NCI-H69 (cell line): ENCODE results near the gene CPTP.
A peak's percentile ranks its signal among the peaks of the same experiment; 100 is the strongest.

ENCODE experiments used
- DNase-seq: peaks from one replicate; lab custom pipeline; 2025; lab: John Stamatoyannopoulos, UW

The CPTP gene

GRCh38 chr1:1335792-1336248 is 11.2 kb downstream of the CPTP start:
- DNase-seq: no peak

- DNase-seq: no peak
Observed at GRCh38 chr1:1336446-1336845, 11.8 kb downstream of the CPTP start.

- DNase-seq: no peak
Observed at GRCh38 chr1:1336931-1337792, 12.6 kb downstream of the CPTP start.

GRCh38 chr1:1337793-1338147 is 13.2 kb downstream of the CPTP start:
- peak; percentile 7 for DNase-seq

DNA sequence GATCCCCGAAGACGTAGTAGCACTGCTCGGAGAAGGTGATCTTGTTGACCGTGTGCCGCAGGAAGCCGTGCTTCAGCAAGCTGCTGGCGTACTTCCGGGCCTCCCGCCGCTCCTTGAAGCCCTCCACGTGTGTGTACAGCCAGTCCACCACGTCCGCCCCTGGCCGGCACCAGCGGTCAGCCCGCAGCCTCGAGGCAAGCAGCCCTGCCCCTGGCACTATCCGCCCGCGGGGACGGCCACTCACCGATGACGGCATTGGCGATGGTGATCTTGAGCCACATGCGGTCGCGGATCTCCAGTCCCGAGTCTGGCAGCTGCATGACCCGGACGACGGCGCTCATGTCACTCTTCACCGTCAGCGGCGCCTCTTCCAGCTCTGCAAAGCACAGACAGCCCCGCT is 13.7 kb downstream of the CPTP start:
- no peak for DNase-seq

DNA sequence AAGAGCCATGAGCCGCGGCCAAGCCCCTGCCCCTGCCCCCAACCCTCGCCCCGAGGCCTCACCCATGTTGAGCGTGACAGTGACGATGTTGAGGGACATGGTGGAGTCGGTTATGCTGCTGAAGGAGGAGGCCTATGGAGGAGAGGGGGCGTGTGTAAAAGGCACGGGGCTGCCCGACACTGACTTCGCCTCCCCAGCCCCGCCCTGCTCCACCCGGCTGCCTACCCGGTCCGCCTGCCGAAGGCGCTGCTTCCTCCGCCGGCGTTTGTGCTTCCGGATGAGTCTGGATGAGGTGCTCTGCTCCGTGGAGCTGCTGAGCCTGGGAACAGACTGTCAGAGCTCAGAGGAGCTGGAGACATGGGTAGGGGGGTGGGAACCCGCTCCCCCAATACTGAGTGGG is 15.6 kb downstream of the CPTP start:
- no peak for DNase-seq

GRCh38 chr1:1340791-1341548 is 16.4 kb downstream of the CPTP start:
- DNase-seq: no peak

GRCh38 chr1:1341549-1342021 is 17.0 kb downstream of the CPTP start:
- no peak for DNase-seq

GRCh38 chr1:1342061-1342562 is 17.5 kb downstream of the CPTP start:
- no peak for DNase-seq

GRCh38 chr1:1342584-1343115 is 18.0 kb downstream of the CPTP start:
- no peak for DNase-seq

GRCh38 chr1:1343811-1344421 is 19.3 kb downstream of the CPTP start:
- DNase-seq: no peak

GRCh38 chr1:1344655-1345361 is 20.2 kb downstream of the CPTP start:
- DNase-seq: no peak

DNA sequence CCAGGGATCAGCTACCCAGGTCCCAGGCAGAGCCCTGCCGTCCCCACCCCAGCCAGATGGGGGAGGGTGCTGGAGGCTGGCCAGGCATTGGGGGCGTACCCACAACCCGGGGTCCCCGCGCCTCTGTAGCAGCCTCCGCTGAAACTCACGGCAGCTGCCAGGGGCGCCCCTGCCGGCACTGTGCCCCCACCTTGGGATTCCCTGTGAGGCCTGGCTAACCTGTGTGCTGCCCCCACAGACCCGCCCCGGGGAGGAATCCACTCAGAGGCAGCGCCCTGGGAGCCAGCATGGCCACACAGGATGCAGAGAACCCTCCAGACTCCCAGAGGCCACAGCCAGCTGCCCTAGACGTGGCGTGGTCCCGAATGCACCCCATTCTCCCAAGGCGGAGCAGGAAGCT is 20.8 kb downstream of the CPTP start:
- DNase-seq: no peak

- no peak for DNase-seq
Observed at GRCh38 chr1:1345860-1346500, 21.4 kb downstream of the CPTP start.

DNA sequence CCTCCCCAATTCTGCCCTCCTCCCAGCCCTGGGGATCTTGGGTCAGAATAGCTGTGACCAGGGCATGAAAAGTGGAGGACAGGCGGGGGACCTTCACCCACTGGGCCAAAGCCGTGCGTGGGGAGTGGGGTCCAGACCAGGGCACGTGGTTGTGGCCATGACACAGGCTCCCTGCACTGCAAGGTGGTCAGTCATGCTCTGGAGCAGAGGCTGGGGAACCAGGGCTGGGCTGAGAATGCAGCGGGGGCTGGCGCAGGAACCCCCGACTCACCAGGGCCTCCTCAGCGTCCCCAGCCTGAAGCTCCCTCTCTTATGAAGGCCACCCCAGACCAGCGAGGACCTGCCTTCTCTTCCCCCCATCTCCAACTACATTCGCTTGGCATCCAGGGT is 21.9 kb downstream of the CPTP start:
- no peak for DNase-seq

GRCh38 chr1:1347026-1347595 is 22.5 kb downstream of the CPTP start:
- DNase-seq: no peak

- no peak for DNase-seq
Observed at GRCh38 chr1:1347663-1348419, 23.2 kb downstream of the CPTP start.

GRCh38 chr1:1348420-1349255 is 24.0 kb downstream of the CPTP start:
- DNase-seq: peak; percentile 45
